Caki2 (cell line): ENCODE measurements around the gene RXRA. TPM values are rescaled to one million over a fixed set of nuclear protein-coding genes. Genes with fewer than 3 reads are reported as not detected.
A peak's percentile ranks its signal among the peaks of the same experiment; 100 is the strongest.

Source experiments
- DNase-seq: peaks from one replicate; pipeline ENCODE4 v3.0.0-alpha.2; 2015; ENCODE audit warnings: low read depth
- in situ Hi-C: cut with HindIII; loops from 2 replicates; pipeline ENCODE4 v1.10.0; 2016; ENCODE audit warnings: low sequenced_read_pairs, low pct_unique_long_range_greater_than_20kb, mixed read lengths
- total RNA-seq: library from RNA; depleted of rRNA; stranded (reverse); fragments of >200 nt; shearing (Covaris generic); gene quantifications from 2 replicates; pipeline ENCODE4 v1.2.3, GENCODE V29; 2014; ENCODE audit warnings: low replicate concordance

The RXRA gene
- total RNA-seq, 1 experiment from 2014 or later = 20.6 TPM

GRCh38 chr9:134411440-134412297, 85.4 kb downstream of the RXRA start:
- DNase-seq = no peak
- in situ Hi-C loops = no loop called here

GRCh38 chr9:134412298-134412711, 86.0 kb downstream of the RXRA start:
- DNase-seq = no peak
- in situ Hi-C loops = no loop called here

DNA sequence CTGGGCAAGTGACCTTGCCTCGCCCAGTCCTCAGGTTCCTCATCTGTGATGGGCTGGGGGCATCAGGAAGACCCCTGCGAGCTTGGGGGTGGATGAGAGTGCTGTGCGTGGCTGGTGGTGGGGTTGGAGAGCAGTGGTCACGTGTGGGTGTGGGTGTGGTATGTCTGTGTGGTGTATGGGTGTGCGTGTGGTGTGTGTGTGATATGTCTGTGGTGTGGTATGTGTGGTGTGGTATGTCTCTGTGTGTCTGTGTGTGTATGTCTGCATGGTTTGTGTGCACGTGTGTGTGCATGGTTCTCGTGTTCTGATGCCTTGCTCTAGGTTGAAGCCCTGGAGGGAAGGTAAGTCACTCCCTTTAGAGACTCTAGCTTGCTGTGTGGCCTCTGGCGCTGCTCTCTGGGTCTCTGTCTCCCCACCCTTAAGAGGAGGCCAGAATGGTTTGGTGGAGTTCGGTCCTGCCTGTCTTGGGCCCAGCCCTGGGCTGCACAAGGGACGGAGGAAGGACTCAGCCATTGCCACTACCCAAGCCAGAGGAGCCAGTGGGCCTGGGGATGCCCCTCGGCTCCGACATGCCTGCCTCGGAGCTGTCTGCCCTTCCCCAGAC, 87.0 kb downstream of the RXRA start:
- DNase-seq = no peak
- in situ Hi-C loops = no loop called here

GRCh38 chr9:134413890-134414623, 87.8 kb downstream of the RXRA start:
- peak; percentile 76 for DNase-seq
- in situ Hi-C loops = no loop called here

DNA sequence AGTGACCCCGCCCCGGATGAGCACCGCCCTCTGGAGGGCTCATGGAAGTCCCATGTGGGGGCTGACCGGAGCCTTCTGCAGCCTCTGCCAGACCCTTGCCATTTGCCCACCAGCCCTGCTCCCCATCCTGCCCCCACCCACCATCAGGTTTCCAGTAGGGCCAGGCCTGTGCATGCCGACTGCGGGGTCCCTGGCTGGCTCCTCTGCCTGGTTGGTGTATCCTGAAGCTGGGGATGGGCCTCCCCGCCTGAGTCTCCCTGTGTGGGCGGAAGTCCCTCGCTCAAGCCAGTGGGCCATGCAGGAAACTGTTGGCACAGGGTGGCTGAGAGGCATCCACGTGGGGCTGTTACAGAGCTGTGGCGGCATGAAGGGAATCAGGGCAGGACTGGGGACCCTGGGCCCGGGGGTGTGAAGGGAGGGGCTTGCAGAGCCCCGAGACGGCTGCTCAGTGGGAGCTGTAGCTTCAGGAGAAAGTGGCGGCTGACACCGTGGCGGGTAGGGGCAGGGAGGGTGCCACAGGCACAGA, 88.7 kb downstream of the RXRA start:
- in situ Hi-C loops = no loop called here
- no peak for DNase-seq

GRCh38 chr9:134416385-134417015, 90.2 kb downstream of the RXRA start:
- in situ Hi-C loops = no loop called here

DNA sequence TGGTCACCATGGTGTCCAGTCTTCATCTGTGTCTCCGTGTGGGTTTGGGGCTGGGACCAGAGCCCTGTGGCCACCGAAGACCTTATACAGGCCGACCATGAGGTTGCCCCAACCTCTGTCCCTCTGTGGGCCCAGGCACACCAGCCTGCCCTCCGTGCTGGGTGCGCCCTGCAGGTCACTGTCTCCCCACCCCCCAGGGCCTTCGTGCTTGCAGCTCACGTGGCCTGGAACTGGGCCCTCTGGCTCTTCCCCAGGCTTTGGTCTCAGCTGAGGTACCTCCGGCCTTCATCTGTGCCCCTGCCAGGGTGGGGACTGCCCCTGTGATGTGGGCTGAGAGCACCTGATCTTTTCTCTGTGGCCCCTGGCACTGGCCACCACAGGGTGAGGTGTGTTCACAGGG, 92.1 kb downstream of the RXRA start:
- DNase-seq = no peak
- in situ Hi-C loops = no loop called here

More at GRCh38 chr9:134416385-134417015, 90.2 kb downstream of the RXRA start:
- DNase-seq = no peak

DNA sequence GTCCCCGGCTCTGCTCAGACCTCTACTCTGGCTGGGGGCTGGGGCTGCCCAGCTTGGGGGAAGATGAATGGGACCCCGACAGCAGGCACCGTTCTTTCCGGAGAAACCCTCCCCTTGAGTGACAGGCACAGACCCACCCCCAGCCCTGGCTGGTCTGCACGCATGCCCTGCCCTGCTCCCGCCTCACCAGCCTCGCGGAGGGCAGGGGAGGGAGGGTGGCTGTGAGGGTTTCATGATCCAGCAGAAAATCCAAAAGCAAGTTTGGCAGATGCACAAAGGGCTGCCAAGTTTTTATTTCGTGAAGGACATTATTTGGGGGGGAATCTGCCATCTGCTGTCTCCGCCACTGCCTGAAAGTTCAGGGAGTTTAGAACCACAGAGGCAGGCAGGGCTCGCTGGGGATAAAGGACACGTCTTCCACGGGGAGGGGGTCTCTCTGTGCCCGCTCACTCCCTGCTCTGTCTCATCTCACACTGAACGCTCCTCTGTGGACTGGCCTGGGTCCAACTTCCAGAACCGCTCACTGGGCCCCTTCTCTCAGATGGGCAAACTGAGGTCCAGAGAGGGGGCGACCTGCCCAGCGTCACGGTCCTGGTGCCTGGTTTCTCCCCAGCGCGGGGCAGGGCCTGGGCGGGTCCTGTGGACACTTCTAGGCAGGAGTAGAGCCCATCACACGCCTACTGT, 92.9 kb downstream of the RXRA start:
- DNase-seq = no peak
- in situ Hi-C loops = no loop called here

GRCh38 chr9:134419684-134420076, 93.4 kb downstream of the RXRA start:
- DNase-seq = no peak
- in situ Hi-C loops = no loop called here

GRCh38 chr9:134420281-134420845, 94.1 kb downstream of the RXRA start:
- no peak for DNase-seq
- in situ Hi-C loops = no loop called here

DNA sequence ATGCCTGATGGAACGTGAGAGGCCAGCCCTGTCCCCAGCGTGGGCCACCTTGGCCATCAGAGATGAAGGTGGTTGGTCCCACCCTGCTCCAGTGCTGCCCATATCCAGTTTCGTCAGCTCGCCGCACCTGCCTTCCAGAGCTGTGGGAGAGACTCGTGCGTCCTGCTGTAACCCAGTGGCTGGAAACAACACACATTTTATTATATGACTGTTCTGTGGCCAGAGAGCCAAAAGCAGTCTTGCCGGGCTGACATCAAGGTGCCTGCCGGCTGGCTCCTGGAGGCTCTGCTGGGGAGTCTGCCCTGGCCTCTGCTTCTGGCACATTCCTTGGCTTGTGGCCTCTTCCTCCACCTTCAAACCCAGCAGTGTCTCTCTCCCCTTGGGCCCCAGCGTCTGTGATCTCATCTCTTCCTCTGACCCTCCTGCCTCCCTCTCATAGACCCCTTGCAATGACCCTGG, 94.7 kb downstream of the RXRA start:
- no peak for DNase-seq
- in situ Hi-C loops = no loop called here

DNA sequence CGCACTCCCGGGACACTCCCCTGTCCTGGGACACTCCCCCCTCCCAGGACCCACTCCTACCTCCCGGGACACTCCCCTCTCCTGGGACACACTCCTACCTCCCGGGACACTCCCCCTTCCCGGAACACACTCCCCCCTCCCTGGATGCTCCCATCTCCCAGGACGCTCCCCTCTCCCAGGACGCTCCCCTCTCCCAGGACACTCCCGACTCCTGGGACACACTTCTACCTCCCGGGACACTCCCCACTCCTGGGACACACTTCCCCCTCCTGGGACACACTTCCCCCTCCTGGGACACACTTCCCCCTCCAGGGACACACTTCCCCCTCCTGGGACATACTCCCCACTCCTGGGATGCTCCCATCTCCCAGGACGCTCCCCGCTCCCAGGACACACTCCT, 95.6 kb downstream of the RXRA start:
- in situ Hi-C loops = no loop called here
- DNase-seq = no peak

GRCh38 chr9:134422301-134423090, 96.2 kb downstream of the RXRA start:
- peak; percentile 77 for DNase-seq
- in situ Hi-C loops = no loop called here

GRCh38 chr9:134423166-134423565, 96.9 kb downstream of the RXRA start:
- no peak for DNase-seq
- in situ Hi-C loops = no loop called here

GRCh38 chr9:134423749-134424148, 97.5 kb downstream of the RXRA start:
- no peak for DNase-seq
- in situ Hi-C loops = no loop called here

DNA sequence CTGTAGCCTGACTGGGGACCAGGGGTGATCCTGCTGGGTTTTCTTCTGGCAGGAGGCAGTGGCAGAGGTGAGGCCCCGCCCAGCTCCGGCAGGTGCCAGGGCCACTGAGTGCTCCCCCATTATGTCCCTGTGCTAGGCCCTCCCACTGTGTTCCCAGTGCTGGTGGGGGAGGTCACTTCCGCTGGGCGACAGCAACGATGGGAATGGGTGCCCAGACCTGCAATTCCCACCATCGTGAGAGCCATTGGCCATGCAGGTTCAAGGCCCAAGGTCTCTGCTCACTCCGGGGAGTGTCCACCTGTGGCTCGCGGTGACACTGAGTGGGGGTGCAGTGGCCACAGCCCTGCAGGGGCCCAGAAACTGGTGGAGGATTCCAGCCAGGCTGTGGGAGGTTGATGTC, 98.6 kb downstream of the RXRA start:
- in situ Hi-C loops = no loop called here
- no peak for DNase-seq

DNA sequence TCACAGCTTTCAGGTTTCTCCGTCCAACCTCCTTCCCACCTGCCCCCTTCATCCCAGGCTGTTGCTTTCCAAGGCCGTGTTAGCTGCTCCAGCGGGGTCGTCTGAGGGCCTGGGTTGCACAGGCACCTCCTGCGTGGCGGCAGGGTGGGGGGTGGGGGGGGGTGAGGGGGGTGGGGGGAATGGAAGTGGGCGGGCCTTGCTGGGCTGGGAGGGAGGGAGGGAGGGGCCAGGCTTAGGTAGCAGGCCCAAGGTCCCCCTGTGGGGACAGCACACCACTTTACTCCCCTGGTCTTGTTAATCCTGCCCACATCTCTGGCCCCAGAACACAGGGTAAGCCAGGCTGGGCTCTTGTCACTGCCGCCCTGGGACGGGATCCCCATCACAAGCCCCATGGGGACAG, 99.1 kb downstream of the RXRA start:
- no peak for DNase-seq
- in situ Hi-C loops = no loop called here
